G401.6 (cell line): ENCODE data around the gene ADCY3.

ENCODE experiments used
- FAIRE-seq: peaks from 2 replicates; lab custom pipeline; 2012; peaks lifted over from hg19 to GRCh38; lab: Jason Lieb, UNC

Gene ADCY3

DNA sequence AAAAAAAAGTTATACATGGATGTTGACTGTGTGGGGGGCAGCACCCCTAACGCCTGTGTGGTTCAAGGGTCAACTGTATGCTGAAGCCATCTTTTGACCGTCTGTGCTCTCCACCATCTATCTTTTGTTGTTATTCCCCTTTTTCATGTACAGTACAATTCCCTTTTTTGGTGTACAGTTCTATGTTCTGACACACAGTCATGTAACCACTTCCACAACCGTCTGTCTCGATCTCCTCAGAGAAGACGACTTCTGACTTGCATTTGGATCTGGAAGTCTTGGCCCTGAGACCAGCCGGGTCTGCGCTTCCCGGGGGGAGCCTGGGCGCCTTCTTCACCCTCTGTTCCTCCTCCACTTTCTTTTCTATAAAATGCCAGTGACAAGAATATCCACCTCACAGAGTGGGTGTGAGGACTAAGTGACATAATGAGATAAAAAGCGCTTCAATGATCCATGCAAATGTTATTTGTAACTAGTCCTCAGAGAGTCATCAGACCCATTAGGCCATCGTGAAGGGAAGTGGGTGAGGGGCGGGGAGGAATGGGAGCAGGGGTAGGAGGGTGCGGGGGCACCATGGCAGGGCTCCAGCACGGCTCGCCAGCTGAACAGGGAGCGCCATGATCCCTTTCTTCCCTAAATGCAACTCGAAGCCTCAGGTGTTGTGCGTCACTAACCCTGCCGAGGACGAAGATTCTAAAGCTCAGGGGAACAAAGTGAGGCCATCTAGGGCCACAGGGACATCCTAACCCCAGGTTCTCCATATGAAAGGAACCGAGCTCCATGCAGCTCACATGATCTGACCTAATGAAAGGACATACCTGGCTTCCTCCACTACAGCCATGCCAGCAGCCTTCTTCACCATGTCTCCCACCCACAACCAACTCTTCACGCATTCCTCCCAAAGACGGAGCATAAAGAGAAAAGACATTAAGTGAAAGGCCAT is 16.6 kb downstream of the ADCY3 start:
- FAIRE-seq: no peak

DNA sequence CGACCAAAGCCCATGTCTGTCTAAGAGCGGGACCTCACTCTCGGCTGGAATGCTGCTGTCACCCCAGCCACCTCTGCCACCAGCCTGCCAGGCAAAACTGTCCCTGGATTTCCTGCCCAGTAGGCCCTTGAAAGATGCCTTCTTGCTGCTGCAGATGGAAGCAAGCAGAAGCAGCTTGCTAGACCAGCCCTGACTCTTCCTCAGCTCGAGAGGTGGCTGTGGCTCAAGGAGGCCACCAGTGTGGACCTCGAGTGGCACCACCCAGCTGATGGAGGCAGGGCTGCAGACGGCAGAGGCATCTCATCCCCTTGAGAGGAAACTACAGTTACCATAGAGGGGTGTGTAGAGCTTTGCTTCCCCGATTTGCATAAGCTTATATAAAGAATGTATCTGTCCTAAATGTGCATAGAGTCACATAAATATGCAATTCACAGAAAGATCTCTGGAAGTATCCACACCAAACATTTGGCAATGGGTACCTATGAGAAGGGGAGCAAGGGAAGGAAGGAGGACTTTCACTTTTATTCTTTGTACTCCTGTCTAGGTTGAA is 20.6 kb downstream of the ADCY3 start:
- no peak for FAIRE-seq

DNA sequence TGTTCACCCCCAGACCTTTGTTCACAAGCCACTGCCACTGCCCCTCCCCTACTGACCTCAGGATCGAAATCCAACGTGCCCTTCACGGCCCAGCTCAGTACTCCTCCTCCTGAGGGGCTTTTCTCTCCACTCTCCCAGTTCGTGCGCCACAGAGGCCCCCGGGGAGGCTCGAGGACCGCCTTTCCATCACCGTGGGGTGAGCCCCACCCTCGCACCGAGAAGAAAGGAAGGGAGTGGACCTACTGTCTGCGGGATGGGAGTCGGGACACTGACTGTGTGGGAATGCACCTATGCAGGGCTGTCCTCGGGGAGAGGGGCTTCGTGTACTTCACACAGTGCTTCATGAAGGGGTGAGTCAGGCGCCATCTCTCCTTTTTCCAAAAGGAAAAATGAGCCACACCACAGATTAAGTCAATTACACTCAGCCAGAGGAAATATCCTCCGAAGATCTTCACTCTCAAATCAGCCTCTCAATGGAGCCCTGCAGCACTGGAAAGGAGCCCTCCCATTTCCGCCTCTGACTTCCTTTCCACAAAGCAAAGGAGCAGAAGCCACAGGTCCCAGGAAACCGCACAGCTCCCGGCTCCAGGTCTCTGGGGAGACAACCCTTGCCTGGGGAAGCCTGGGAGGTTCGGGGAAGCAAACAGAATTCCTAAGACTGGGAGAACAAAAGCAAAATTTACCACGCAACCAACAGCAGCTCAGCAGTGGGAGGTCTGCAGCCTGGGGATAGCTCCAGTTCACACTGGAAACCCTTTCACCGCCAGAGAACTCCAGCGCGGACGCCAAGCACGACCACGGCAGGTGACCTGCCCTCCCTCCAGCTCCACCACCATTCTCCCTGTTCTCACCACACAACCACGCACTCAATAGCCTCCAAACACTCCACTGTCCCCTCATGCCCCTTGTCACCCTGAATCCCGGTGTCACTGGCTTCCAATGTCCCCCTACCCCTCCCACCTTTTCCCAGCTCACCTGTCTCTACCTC is 21.6 kb downstream of the ADCY3 start:
- FAIRE-seq: no peak

DNA sequence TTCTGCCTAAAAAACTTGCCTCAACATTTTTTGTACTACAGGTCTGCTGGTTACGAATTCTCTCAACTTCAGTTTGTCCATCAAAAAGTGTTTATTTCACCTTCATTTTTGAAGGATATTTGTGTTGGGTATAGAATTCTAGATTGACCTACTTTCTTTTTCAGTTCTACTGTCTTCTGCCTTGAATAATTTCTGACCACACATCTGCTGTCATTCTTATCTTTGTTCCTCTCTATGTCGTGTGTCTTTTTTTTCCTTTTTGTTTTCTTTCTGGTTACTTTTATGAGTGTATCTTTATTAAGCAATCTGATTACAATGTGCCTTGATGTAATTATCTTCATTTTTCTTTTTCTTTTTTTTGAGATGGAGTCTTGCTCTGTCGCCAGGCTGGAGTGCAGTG is 25.3 kb downstream of the ADCY3 start:
- FAIRE-seq: no peak

DNA sequence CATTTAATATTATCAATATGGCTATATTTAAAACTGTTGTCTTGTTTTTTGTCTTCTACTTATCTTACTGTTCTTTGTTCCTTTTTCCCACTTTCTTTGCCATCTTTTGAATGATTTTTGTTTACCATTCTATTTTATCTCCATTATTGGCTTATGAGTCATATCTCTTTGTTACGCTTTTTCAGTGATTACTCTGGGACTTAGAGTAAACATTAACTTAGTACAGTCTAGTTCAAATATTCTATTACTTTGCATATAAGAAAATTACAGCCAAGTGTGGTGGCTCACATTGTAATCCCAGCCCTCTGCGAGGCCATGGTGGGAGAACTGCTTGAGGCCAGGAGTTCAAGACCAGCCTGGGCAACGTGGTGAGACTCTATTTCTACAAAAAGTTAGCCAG is 26.1 kb downstream of the ADCY3 start:
- FAIRE-seq: no peak

DNA sequence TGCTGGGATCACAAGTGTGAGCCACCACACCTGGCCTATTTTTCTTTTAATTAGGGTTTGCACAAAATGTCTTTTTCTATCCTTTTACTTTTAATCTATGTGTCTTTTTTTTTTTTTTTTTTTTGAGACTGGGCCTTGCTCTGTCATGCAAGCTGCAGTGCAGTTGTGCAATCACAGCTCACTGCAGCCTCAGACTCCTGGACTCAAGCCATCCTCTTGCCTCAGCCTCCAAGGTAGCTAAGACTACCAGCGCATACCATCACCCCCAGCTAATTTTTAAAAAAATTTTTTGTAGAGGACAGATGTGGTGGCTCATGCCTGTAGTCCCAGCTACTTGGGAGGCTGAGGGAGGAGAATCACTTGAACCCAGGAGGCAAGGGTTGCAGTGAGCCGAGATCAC is 27.1 kb downstream of the ADCY3 start:
- no peak for FAIRE-seq

DNA sequence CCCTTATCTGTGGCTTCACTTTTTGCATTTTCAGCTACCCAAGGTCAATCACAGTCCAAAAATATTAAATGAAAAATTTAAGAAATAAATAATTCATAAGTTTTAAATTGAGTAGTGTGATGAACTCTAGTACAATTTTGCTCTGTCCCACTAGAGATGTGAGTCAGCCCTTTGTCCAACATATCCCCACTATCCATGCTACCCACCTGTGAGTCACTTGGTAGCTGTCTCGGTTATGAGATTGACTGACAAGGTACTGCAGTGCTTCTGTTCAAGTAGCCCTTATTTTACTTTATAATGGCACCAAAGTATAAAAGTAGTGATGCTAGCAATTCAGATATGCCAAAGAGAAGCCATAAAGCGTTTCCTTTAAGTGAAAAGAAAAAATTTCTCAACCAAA is 28.8 kb downstream of the ADCY3 start:
- FAIRE-seq: no peak

DNA sequence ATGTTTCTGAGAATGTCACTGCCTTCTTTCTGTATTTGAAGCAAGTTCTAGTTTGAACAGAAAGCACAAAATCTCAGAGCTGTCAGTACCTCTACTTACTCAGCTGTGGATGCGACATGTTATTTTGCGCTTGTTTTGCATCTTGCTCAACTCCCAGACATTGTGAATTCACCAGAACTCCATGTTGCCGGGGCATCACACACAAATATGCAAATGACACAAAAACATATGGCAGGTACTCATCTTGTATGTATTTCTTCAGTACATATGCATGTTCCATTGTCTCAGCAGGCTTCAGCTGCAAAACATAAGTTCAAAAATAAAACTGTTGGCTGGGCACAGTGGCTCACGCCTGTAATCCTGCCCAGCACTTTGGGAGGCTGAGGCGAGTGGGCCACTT is 30.8 kb downstream of the ADCY3 start:
- FAIRE-seq: no peak

DNA sequence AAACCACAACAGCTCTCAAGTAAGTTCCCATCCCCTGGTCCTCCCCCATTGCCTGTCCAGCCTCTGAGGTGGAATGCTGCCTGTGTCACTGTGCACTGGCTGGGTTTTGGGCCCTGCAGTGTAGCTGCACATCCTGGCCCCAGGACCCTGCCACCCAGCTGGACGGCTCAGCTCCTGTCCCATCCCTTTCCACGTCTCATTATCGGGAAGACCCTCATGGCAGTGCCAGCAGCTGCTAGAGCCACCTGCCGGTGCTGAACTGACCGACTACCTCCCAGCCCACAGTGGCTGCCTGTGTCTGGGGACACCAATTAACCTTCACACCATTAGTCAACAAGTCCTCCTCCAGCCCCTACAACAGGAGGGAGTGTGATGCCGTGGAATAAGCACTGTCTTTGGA is 31.9 kb downstream of the ADCY3 start:
- no peak for FAIRE-seq

DNA sequence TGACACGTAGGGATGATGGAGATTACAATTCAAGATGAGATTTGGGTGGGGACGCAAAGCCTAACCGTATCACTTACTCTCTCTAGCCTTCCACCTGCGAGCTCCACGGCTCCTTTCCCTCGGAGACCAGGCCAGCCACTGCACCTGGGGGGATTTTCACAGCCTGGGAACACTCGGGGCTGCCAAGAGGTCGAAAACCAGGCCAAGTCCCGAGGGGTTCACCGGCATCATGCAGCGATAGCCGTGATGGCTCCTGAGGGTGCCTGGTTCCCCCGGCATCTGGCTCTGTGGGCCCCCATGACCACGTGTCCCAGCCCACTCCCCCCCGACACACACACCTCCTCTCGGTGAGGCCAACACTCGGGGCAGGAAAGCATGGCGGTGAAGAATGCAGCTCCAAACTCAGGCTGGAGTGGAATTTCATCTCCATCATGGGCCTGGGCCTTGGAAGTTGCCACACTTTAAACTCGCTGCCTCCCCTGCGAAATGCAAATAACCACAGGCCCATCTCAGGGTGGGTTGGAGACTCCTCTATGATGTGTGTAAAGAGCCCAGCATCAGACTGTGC is 32.6 kb downstream of the ADCY3 start:
- no peak for FAIRE-seq

DNA sequence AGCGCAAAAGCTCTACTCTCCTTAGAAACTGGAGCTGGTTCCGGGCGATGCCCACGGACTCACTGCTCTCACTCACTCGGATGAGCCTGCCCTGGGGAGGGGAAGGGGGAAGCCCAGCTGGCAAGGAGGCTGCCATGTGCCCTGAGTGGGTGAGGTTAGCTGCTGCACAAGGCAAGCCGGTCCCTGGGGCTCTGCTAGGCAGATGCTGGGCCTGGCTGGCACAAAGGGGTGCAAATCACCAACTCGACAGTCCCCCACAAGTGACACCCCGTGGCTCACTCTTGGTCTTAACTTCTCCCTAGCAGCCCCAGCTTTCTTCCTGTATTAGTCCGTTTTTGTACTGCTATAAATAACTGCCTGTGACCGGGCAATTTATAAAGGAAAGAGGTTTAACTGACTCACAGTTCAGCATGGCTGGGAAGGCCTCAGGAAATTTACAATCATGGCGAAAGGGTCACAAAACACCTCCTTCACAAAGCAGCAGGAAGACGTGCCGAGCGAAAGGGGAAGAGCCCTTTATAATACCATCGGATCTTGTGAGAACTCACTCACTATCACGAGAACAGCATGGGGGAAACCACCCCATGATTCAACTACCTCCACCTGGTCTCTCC is 33.2 kb downstream of the ADCY3 start:
- no peak for FAIRE-seq

DNA sequence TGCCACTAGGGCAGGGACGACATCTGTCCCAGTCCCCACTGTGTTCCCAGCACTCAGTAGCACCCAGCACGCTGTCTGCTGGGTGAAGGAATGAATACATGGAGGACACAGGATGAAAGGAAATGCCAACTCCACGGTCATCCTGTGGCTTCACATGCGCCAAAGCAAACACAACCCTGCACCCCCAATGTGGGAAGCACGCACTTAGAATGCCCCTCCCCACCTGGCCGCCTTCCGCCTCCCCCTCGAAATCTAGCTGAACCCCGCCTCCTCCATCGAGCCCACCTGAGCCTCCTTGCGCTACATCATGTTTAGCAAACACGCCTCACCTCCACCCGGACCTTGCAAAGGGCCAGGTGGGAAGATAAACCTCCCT is 33.9 kb downstream of the ADCY3 start:
- no peak for FAIRE-seq

DNA sequence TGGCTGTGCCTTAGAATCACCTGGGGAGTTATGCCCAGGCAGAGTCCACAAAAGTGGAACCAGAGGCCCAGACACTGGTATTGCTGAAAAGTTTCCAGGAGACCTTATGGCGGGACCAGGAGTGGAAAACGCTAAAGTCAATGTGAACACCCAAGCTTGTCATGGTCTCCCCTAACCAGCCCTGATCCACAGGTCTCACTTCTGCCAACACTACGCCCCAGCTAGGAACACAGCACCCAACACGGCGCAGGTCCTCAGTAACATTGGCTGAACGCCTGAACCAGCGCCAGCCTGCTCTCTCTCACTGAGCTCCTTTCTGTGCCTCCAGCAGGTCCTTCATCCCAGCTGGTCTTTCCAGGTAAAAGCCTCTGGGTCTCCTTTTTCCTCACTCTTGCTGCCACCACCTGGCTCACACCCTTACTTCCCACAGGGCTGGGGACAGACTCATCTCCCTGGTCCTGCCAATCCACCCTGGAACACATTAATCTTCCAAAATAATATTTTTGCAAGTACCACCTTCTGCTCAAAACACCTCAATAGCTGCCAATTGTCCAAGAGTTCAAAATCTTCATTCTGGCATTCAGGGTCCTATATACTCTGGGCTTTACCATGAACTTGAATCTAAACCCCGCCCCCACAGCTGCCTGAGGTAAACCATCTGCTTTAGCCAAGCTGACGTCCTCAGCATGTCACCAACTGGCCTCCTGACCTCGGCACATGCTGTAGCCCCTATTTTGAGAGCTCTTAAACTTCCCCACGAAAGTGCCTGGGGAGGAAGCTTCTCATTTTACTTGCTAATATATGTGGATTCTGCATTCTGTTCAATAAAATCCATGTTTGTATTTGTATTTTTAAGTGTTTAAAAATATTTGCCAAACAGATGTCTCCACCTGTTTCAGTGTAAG is 34.6 kb downstream of the ADCY3 start:
- FAIRE-seq: no peak

DNA sequence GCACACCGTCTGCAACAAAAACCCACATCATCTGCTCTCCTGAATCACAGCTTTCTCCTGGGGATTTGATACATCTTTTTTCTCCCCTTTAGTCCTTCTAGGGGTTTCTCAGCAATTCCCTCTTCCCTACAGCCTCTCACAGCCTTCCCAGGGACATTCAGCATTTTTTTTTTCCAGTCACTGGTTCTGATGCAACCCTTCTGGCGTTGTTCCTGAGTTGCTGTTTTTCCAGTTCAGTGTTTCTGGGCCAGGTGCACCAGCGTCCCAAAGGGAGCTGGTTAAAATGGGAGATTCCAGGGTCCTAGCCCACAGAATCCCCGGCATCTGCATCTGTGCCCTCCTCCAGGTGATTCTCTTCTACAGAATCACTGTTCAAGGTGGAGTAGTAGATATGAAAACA is 36.1 kb downstream of the ADCY3 start:
- no peak for FAIRE-seq

DNA sequence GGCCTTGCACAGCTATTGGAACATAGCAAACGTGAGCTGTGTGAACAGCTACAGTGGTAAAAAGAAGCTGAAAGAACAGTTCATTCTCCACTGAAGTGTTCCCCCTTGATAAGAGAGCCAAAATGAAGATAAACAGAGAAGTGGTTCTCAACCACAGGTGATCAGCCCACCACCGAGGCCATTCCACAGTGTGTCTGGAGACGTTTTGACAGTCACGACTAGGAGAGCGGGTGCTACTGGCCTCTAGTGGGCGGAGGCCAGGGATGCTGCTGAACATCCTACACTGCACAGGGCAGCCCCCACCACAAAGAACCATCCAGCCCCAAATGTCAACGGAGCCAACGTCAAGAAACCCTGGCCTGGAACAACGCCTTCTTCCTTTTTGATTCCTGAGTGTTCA is 38.4 kb downstream of the ADCY3 start:
- no peak for FAIRE-seq

DNA sequence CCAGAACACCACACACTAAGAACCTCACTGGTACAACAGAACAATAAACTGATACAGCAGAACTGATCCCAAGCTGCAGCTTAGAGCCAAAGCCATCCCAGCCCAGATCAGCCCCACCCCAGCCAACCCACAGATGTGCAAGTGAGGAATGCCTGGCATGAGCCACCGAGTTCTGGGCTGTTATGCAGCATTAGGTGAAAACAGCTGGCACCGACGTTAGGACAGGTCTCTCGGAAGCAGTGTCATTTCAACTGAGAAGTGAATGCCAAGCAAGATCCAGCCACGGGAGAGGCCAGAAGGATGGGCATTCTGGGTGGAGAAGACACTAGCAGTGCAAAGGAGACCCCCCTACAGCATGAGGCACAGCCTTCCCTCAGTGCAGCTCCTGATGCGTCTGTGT is 38.9 kb downstream of the ADCY3 start:
- no peak for FAIRE-seq

DNA sequence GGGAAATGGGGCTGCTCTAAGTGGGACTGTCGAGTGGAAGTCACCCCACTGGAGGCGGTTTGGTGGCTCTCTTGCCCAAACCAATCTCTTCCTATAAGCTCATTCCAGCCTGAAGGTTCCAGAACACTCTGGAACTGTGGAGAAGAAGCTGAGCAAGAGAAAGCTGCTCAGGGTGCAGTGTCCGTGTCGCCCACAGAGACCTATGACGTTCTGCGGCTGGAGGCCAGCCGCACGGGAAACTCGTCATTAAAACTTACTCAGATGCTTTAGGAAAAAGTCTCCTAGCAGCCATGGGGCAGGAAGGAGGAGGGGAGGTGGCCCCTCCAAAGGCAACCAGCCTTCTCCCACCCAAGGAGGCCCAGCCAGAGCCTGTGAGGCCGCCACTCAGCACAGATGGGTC is 41.7 kb downstream of the ADCY3 start:
- FAIRE-seq: no peak

DNA sequence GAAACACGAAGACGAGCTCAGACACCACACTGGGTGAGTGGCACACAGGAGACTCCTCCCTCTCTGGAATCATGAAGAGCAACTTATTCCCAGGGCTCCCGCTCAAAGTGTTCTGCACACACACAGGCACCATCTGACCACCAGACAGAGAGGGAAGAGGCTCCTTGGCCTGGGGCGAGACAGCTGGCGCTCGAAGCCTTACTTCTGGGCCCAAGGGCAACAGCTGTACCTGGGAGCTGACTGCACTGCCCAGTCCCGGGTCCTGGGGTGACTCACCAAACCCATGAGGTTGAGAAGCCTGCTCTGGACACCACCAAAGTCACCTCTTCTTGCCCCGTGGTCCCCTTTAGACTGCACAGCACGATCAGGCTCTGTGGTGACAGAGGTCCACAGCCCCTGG is 42.4 kb downstream of the ADCY3 start:
- FAIRE-seq: no peak

DNA sequence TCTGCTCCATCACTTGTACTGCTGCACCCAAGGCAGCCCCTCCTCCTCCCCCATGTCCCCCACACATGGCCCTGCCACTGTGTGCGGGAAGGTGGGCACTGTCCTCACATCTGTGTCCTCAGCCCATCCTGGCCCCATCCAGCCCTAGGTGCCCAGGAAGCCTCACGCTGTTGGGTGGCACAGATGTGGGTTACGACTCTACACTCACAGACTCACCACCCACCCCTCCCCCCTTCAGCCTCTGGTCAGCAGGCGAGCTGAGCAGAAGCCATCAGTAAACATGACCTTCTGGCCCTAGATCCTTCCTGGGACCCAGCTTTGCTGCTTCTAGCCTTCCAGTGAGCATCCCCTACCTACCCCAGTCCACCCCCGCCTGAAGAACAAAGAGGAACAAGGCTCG is 43.0 kb downstream of the ADCY3 start:
- FAIRE-seq: no peak

DNA sequence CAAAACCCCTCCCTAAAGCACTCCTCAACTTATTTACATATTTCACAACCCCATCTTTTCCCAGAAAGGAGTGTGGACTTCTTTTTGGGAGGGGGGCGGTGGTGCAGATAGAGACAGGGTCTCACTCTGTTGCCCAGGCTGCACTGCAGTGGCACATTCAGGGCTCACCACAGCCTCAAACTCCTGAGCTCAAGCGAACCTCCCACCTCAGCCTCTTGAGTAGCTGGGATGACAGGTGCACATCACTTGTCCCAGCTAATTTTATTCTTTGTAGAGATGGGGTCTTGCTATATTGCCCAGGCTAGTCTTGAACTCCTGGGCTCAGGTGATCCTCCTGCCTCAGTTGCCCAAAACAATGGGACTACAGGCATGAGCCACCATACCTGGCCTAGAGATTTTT is 44.1 kb downstream of the ADCY3 start:
- no peak for FAIRE-seq

DNA sequence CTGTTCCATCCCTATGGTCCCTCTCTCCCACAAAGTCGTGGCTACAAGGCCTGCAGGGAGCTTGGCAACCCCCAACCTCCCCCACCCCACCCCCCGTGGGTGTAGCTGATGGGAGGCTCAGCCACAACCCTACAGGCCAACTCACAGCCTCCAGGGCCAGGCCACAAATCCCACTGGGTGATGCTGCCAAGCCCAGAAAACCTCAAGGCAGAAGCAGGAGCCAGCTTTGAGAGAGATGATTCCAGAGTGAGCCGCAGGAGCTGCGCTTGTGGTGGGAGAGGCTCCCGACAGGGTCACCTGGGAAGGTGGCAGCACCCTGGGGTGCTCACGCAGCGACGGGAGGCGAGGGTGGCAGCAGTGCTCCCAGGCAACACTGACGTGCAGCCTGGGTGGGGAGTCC is 44.8 kb downstream of the ADCY3 start:
- no peak for FAIRE-seq
